Kidney (tissue), 14 donors: ENCODE measurements around the gene HIBADH. TPM values are rescaled to one million over a fixed set of nuclear protein-coding genes. Genes with fewer than 3 reads are reported as not detected.

ENCODE experiments used
- DNase-seq, 5 donors: peaks; one replicate each; pipeline ENCODE4 v3.0.0-alpha.2; 2013 to 2020
- FAIRE-seq: peaks from 2 replicates; lab custom pipeline; 2012; peaks lifted over from hg19 to GRCh38; lab: Jason Lieb, UNC
- H3K27ac ChIP-seq, 2 donors: one replicate each; pipeline ENCODE4 v1.7.0; 2013; ENCODE audit warnings: low read depth in 2 of 2, low read length in 2 of 2, inconsistent platforms in 1 of 2
- H3K27me3 ChIP-seq: one replicate; pipeline ENCODE4 v1.7.1; 2013; ENCODE audit warnings: low read length, inconsistent platforms; ENCODE audit not compliant: control insufficient read depth, insufficient read depth
- H3K36me3 ChIP-seq, 3 donors: one replicate each; pipeline versions ENCODE4 v1.7.0 to v1.7.1; 2013; ENCODE audit warnings: low read length in 3 of 3, control low read depth in 1 of 3, inconsistent platforms in 1 of 3; ENCODE audit not compliant: insufficient read depth in 3 of 3, control insufficient read depth in 2 of 3
- H3K4me1 ChIP-seq, 3 donors: one replicate each; pipeline versions ENCODE4 v1.7.0 to v1.7.1; 2013; ENCODE audit warnings: low read length in 3 of 3, inconsistent platforms in 1 of 3, low read depth in 1 of 3; ENCODE audit not compliant: control insufficient read depth in 2 of 3, insufficient read depth in 2 of 3
- H3K4me3 ChIP-seq, 3 donors: one replicate each; pipeline versions ENCODE4 v1.7.0 to v1.8.1; 2013; ENCODE audit warnings: low read length in 3 of 3, control low read depth in 1 of 3, inconsistent platforms in 1 of 3
- H3K9ac ChIP-seq, 3 donors: one replicate each; pipeline versions ENCODE4 v1.7.0 to v1.7.1; 2013; ENCODE audit warnings: low read length in 3 of 3, control low read depth in 1 of 3, inconsistent platforms in 1 of 3
- H3K9me3 ChIP-seq, 3 donors: one replicate each; pipeline versions ENCODE4 v1.7.0 to v1.7.1; 2013; ENCODE audit warnings: low read length in 3 of 3, control low read depth in 1 of 3, inconsistent platforms in 1 of 3; ENCODE audit not compliant: control insufficient read depth in 2 of 3, insufficient read depth in 1 of 3
- CTCF ChIP-seq: IDR thresholded peaks from 3 replicates; pipeline ENCODE4 v1.5.1; 2012; ENCODE audit warnings: mild to moderate bottlenecking, moderate library complexity, borderline replicate concordance; ENCODE audit not compliant: insufficient read depth; ENCODE audit errors: extremely low read depth
- intact Hi-C: fragments of 100-400 bp; cut with DNase I; formaldehyde crosslinking; loops from one replicate; pipeline ENCODE4 v1.11.1; 2022
- polyA plus RNA-seq: library from polyadenylated mRNA; stranded (reverse); fragments of 350-450 nt; fragmentation: Illumina TruSeq; extraction: RNeasy Lipid Tissue Mini Kit (QIAGEN cat#74804); gene quantifications from one replicate; pipeline ENCODE4 v1.2.3, GENCODE V29; 2014; ENCODE audit warnings: low read depth, low replicate concordance; ENCODE audit not compliant: insufficient read depth
- total RNA-seq: library from RNA; stranded (reverse); fragmentation: NEBNext Ultra II Directional; extraction: Animal tissue kit (Norgen Biotek cat#: 25700); gene quantifications from one replicate; pipeline ENCODE4 v1.2.1, GENCODE V29; 2021
- donor health status: control.
- donor health status: control.
- donor health status: control.
- donor health status: control.
- donor health status: control.
- donor health status: DM: yes; HTN: yes; CAD: no.
- donor health status: Normal renal cell carcinoma (clear cell type).

Gene HIBADH
- total and polyA plus RNA-seq, 2 donors from 2014 or later: 42.6 to 160 TPM

DNA sequence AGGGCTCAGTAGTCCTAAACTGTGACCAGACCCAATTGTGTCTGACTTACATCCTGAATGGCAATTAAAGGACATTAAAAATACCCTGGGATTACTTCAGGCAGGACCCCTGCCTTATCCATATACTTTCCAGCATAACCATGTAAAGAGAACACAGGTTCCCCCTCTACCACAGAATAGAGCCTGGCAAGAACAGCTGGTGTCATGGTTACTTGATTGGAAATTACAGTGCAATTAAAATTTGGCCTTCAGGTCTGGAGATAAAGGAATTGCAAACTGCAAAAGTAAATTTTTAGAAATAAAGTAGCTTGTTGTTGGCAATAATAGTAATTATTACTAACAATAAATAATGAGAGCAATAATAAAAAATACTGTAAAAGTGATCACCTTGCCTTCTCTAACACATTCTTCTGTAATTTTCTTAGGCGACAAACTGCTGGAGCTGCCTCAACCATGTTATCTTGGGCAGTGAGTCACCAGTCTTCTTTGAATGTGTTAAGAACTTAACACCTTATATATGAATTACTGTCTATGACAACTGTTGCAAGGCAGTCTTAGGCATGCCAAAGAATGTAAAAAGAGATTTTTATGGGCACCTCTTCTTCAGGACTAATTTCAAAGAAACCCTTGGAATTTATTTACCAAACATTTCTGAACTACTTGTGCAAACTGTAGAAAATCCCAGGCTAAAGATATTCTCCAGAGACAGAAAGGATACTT lies 53.7 kb downstream of the HIBADH start:
- TF ChIP-seq CTCF: no peak
- Histone ChIP-seq H3K27ac (no peak overlapping the region), H3K9me3 (no peaks in the 10 kb centered on the region), H3K9ac (no peak overlapping the region), H3K27me3 (no peaks in the 10 kb centered on the region), H3K4me1 (no peaks in the 10 kb centered on the region), H3K4me3 (no peak overlapping the region), H3K36me3 (no peaks in the 10 kb centered on the region)
- DNase-seq: no peak
- intact Hi-C loops: no loop called here
- no peak for FAIRE-seq

- TF ChIP-seq CTCF: no peak
- H3K4me1 ChIP-seq: no peaks in the 10 kb centered on the region
- intact Hi-C loops: no loop called here
- H3K4me3 ChIP-seq: peak overlapping the region in 1 of 3 donors; percentile 3
- H3K27ac ChIP-seq: peak overlapping the region in 1 of 2 donors; percentile 30
- no peaks in the 10 kb centered on the region for H3K9me3 ChIP-seq
- no peak overlapping the region for H3K9ac ChIP-seq
- DNase-seq (no peak), FAIRE-seq (no peak)
- H3K27me3 ChIP-seq: no peaks in the 10 kb centered on the region
- no peaks in the 10 kb centered on the region for H3K36me3 ChIP-seq
Observed at GRCh38 chr7:27607210-27607606, 55.5 kb downstream of the HIBADH start.

GRCh38 chr7:27606270-27607209 lies 56.1 kb downstream of the HIBADH start:
- FAIRE-seq (no peak), DNase-seq (peak in 2 of 5 donors; percentile 56 to 66)
- intact Hi-C loops: no loop called here

More at GRCh38 chr7:27606270-27607209, 56.1 kb downstream of the HIBADH start:
- H3K4me1 ChIP-seq: no peaks in the 10 kb centered on the region
- no peaks in the 10 kb centered on the region for H3K9me3 ChIP-seq
- no peak overlapping the region for H3K9ac ChIP-seq
- TF ChIP-seq CTCF: no peak
- H3K27ac ChIP-seq: peak overlapping the region; percentile 30 to 55
- peak overlapping the region in 1 of 3 donors; percentile 3 for H3K4me3 ChIP-seq
- H3K27me3 ChIP-seq: no peaks in the 10 kb centered on the region
- no peaks in the 10 kb centered on the region for H3K36me3 ChIP-seq
